Muscle layer of duodenum (tissue), 2 donors: ENCODE results near the gene ABI1.

Source experiments
- H3K27ac ChIP-seq: one replicate; pipeline ENCODE4 v1.7.0; 2013; ENCODE audit warnings: mild to moderate bottlenecking, low read length
- H3K27me3 ChIP-seq: one replicate; pipeline ENCODE4 v1.7.0; 2013; ENCODE audit warnings: low read depth, mild to moderate bottlenecking, control low read depth, low read length
- H3K36me3 ChIP-seq, 2 donors: one replicate each; pipeline ENCODE4 v1.7.0; 2013; ENCODE audit warnings: low read length in 2 of 2, control low read depth in 1 of 2, mild to moderate bottlenecking in 1 of 2; ENCODE audit not compliant: insufficient read depth in 2 of 2, control insufficient read depth in 1 of 2
- H3K4me1 ChIP-seq, 2 donors: one replicate each; pipeline ENCODE4 v1.7.0; 2013; ENCODE audit warnings: low read length in 2 of 2, mild to moderate bottlenecking in 2 of 2, control low read depth in 1 of 2, moderate library complexity in 1 of 2; ENCODE audit not compliant: insufficient read depth in 2 of 2, control insufficient read depth in 1 of 2
- H3K4me3 ChIP-seq, 2 donors: one replicate each; pipeline ENCODE4 v1.7.0; 2013; ENCODE audit warnings: low read length in 2 of 2, low read depth in 1 of 2, mild to moderate bottlenecking in 1 of 2
- H3K9me3 ChIP-seq, 2 donors: one replicate each; pipeline ENCODE4 v1.7.0; 2013; ENCODE audit warnings: low read length in 2 of 2, control low read depth in 1 of 2, mild to moderate bottlenecking in 1 of 2; ENCODE audit not compliant: control insufficient read depth in 1 of 2
- donor health status: healthy.

ABI1 gene

DNA sequence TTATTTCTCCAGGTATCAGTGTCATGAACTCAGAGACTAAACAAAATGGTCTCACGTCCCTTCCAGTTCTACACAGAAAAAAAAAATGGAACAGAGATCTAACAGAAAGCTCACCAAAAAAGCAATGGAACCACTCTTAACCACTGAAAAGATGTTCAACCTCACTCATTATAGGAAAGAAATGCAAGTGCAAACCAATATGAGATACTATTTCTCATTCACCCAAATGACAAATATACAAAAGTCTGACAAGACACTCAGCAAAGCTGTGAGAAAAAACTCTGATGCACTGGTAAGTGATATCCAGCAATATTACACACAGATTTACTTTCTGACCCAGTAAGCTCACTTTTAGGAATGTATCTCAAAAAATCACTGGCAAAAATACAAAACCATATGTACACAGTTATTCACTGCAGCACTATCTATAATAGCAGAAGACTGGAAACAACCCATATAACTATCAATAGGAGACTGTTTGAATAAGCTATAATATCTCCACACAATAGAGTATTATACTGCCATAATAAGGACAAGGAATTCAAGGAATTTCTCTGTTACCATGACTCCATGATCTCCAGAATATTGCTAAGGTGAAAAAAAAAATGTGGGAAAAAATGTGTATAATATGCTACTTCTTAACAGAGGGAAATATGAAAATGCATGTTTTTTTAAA lies 36.6 kb downstream of the ABI1 start:
- no peaks in the 10 kb centered on the region for H3K36me3 ChIP-seq
- H3K4me1 ChIP-seq: no peaks in the 10 kb centered on the region
- no peak overlapping the region for H3K27ac ChIP-seq
- H3K9me3 ChIP-seq: no peaks in the 10 kb centered on the region
- H3K27me3 ChIP-seq: no peaks in the 10 kb centered on the region
- no peak overlapping the region for H3K4me3 ChIP-seq

DNA sequence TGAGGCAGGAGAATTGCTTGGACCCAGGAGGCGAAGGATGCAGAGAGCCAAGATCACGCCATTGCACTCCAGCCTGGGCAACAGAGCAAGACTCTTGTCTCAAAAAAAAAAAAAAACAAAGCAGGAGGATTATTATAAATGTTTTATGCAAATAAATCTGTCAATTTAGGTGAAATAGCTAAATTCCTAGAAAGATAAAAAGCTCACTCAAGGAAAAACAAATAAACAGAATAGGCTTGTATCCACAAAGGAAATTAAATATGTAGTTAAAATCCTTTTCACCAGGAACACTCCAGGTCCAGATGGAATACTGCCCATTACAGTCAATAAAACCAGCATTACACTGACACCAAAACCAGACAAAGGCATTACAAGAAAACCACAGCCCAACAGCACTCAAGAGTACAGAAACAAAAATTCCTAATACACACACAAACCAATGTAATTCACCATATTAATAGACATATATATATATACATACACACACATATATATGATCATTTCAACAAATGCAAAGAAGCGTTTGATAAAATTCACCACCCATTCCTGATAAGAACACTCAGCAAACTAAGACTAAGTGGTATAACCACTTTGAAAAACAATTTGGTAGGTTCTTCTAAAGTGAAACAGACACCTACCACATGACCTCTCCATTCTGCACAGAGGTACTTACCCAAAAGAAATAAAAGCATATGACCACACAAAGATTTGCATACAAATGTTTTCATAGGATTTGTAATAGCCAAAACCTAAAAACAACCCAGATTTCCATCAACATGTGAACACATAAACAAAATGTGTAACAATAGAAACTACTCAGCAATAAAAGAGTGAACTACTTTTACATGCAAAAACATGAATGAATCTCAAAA lies 38.8 kb downstream of the ABI1 start:
- no peak overlapping the region for H3K4me3 ChIP-seq
- H3K9me3 ChIP-seq: no peaks in the 10 kb centered on the region
- no peak overlapping the region for H3K27ac ChIP-seq
- no peaks in the 10 kb centered on the region for H3K27me3 ChIP-seq
- no peaks in the 10 kb centered on the region for H3K4me1 ChIP-seq
- no peaks in the 10 kb centered on the region for H3K36me3 ChIP-seq

DNA sequence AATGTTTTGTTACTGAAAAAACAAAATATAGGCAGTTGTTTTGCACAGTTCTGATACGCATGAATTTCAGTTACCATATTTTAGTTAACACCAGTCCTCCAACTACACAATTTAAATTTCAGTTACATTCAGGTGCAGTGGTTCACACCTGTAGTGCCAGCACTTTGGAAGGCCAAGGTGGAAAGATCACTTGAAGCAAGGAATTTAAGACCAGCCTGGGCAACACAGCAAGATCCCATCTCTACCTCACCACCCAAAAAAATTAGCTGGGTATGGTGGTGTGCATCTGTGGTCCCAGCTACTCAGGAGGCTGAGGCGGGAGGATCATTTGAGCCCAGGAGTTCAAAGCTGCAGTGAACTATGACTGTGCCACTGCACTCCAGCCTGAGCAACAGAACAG lies 45.3 kb downstream of the ABI1 start:
- no peaks in the 10 kb centered on the region for H3K27me3 ChIP-seq
- no peaks in the 10 kb centered on the region for H3K36me3 ChIP-seq
- no peak overlapping the region for H3K27ac ChIP-seq
- H3K9me3 ChIP-seq: no peaks in the 10 kb centered on the region
- no peaks in the 10 kb centered on the region for H3K4me1 ChIP-seq
- no peak overlapping the region for H3K4me3 ChIP-seq

DNA sequence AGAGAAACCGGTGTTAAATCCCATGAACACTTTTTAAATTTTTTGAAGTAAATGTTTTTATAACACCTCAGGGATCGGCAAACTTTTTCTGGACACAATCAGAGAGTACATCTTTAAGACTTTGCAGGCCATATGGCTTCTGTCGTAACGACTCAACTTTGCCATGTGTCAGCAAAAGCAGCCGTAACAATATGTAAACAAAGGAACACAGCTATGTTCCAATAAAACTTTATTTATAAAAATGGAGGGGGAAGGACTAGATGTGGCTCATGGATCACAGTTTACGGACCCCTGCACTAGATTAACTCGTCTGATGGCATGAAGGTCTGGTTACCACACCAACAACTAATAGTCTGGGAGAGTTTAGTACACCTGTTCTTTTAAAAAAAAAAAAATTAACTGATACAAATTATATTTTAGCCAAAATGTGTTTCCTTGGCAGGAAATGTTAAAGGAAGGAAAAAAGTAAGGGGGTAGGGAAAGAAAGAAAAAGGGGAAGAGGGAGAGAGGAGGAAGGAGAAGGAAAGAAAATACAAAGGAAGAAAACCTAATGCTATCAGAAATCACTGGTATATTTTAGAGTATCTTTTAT lies 50.2 kb downstream of the ABI1 start:
- no peaks in the 10 kb centered on the region for H3K27me3 ChIP-seq
- H3K4me3 ChIP-seq: no peak overlapping the region
- no peaks in the 10 kb centered on the region for H3K36me3 ChIP-seq
- no peak overlapping the region for H3K27ac ChIP-seq
- no peaks in the 10 kb centered on the region for H3K9me3 ChIP-seq
- H3K4me1 ChIP-seq: peaks cover 0 to 9% of the 10 kb centered on the region in 2 donors

DNA sequence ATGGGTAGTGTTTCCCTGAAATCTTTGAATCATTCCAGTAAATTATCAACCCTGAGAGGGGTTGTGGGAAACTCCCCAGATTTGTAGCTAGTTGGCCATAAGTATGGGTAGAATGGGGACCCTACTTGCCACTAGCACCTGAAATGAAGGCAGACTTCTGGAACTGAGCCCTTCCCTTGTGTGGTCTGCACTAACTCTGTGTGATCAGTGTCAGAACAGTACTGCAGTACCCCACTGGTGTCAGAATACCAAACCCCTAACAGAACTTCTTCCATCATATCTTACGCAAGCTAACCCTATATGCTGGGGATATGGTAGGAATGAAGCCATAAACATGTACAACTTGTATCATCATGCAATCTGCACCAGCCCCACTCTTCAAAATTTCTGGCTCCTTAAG lies 50.8 kb downstream of the ABI1 start:
- H3K9me3 ChIP-seq: no peaks in the 10 kb centered on the region
- peaks cover 0 to 13% of the 10 kb centered on the region in 2 donors for H3K4me1 ChIP-seq
- no peaks in the 10 kb centered on the region for H3K36me3 ChIP-seq
- no peak overlapping the region for H3K27ac ChIP-seq
- H3K4me3 ChIP-seq: no peak overlapping the region
- H3K27me3 ChIP-seq: no peaks in the 10 kb centered on the region

DNA sequence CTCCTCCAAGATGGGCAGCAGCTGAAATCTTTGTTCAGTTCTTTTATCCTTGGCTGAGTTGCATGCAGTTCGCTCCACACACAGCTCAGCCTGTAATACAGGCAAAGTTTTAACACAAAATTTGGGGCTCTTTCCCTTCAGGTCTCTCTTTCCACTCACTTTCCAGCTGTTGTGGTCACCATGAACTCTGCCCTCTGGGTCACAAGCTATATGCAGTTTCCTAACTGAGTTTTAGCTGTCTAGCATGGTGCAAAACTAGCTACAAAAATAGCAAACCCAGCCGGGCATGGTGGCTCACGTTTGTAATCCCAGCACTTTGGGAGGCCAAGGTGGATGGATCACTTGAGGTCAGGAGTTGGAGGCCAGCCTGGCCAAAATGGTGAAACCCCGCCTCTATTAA lies 53.2 kb downstream of the ABI1 start:
- Histone ChIP-seq H3K27ac (no peak overlapping the region), H3K4me1 (peaks cover 17 to 29% of the 10 kb centered on the region in 2 donors), H3K4me3 (no peak overlapping the region), H3K27me3 (no peaks in the 10 kb centered on the region), H3K9me3 (no peaks in the 10 kb centered on the region), H3K36me3 (no peaks in the 10 kb centered on the region)

DNA sequence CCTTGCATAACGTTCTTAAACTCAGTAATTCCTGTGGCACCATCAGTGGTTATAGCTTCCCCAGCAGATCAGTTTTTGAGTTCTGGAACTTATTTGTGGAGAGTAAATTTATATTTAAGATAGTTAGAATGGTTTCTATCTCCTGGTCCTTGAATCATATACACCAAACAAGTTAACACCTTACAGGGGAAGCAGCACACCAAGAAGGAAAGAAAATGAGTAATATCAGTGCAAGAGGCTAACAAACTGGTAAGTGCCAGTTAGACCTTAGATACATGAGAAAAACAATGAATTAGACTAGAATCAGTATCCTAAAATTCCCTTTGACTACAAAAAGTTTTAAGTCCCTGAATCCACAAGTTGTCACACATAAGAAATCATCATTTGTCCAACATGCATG lies 54.2 kb downstream of the ABI1 start:
- no peak overlapping the region for H3K4me3 ChIP-seq
- H3K27ac ChIP-seq: no peak overlapping the region
- H3K9me3 ChIP-seq: no peaks in the 10 kb centered on the region
- peaks cover 17 to 32% of the 10 kb centered on the region in 2 donors for H3K4me1 ChIP-seq
- no peaks in the 10 kb centered on the region for H3K36me3 ChIP-seq
- no peaks in the 10 kb centered on the region for H3K27me3 ChIP-seq

DNA sequence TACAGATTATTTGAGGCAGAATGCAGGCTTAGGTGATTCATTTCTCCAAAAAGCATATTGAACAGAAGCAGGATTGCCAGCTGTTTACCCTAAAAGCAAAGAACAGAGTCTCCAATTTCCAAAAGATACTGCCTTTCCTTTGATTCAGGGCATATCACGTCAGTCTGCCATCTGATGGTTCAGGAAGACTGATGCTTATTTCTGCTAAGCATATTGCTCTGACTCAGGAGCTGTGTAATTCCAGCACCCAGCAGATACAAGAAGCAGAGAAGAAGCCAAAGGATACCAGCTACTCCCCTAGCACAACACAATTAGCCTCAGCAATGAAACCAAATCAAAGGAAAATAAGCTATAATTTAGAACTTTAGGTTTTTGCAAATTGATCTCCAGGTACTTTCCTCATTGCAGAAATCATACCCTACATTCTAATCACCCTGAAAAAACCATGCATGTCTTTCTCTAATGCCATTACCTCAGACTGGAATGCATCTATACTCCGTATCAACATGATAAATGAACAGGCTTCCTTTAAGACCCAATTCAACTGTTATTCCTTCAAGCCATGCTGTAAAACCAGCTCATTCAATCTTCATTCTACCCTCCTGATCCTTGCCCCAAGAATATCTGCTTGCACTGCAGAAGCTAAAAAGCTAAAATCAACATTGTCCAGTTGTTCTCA lies 55.1 kb downstream of the ABI1 start:
- Histone ChIP-seq H3K27me3 (no peaks in the 10 kb centered on the region), H3K4me3 (no peak overlapping the region), H3K27ac (no peak overlapping the region), H3K4me1 (peaks cover 17 to 38% of the 10 kb centered on the region in 2 donors), H3K9me3 (no peaks in the 10 kb centered on the region), H3K36me3 (no peaks in the 10 kb centered on the region)

DNA sequence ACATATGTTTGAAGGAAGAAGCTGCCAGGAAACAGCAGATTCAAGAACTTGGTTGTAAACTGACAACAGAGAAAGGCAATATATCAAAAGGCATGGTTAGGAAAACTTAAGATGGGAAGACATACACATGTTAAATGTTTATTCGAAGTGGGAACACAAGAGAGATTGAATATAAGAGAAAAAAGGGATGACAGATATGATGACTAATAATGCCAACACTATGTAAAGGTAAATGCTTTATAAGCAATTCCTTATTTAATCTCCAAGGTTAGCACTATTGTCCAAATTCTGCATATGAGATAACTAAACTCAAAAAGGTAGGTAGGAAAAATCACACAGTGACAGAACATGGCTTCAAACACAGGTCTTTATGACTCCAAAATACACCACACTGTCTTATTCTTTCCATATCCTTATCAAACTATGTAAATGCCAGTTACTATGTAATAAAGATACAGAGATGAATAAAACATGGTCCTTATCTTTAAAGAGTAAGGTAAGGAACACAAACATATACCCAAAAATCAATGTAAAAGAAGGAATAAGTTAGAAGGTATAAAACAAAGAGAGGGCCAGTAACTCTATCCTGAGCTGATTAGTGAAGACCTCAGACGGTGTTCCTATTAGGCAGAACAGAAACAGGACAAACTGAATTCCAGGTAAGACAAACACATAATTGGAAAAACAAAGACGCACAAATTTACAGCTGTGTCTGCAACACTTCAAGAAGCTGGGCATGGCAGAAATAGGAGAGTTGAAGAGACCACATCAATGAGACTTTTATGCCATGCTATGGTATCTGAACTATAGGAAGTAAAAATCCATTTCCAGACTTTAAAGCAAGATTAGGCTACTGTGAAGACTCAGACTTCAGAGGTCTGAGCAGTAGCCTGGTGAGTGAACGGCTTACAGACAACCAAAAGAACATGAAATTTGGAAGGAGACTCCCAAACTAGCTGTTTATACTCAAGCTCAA lies 56.1 kb downstream of the ABI1 start:
- H3K27me3 ChIP-seq: no peaks in the 10 kb centered on the region
- H3K27ac ChIP-seq: no peak overlapping the region
- peaks cover 17 to 39% of the 10 kb centered on the region in 2 donors for H3K4me1 ChIP-seq
- H3K36me3 ChIP-seq: no peaks in the 10 kb centered on the region
- no peak overlapping the region for H3K4me3 ChIP-seq
- no peaks in the 10 kb centered on the region for H3K9me3 ChIP-seq

DNA sequence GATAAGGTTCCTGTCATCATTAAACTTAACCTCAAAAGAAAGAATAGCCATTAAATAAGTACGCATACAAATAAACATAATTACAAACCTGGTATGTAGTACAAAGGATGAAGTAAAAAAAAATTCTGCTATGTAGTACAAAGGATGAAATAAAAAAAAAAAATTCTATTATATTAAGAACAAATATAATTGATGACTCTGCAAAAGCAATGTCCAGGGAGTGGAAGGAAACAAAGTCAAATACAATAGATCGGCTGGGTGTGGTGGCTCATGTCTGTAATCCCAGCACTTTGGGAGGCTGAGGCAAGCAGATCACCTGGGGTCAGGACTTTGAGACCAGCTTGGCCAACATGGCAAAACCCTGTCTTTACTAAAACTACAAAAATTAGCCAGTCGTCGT lies 56.9 kb downstream of the ABI1 start:
- H3K27me3 ChIP-seq: no peaks in the 10 kb centered on the region

More for the DNA sequence above, 56.9 kb downstream of the ABI1 start:
- Histone ChIP-seq H3K4me1 (peaks cover 17 to 39% of the 10 kb centered on the region in 2 donors), H3K4me3 (no peak overlapping the region), H3K27ac (no peak overlapping the region), H3K36me3 (no peaks in the 10 kb centered on the region), H3K9me3 (no peaks in the 10 kb centered on the region)
